Kidney (tissue), 14 donors: ENCODE measurements around the gene OFD1. TPM values are rescaled to one million over a fixed set of nuclear protein-coding genes. Genes with fewer than 3 reads are reported as not detected.

Experiments used
- DNase-seq, 5 donors: peaks; one replicate each; pipeline ENCODE4 v3.0.0-alpha.2; 2013 to 2020
- FAIRE-seq: peaks from 2 replicates; lab custom pipeline; 2012; peaks lifted over from hg19 to GRCh38; lab: Jason Lieb, UNC
- H3K27ac ChIP-seq, 2 donors: one replicate each; pipeline ENCODE4 v1.7.0; 2013; ENCODE audit warnings: low read depth in 2 of 2, low read length in 2 of 2, inconsistent platforms in 1 of 2
- H3K27me3 ChIP-seq: one replicate; pipeline ENCODE4 v1.7.1; 2013; ENCODE audit warnings: low read length, inconsistent platforms; ENCODE audit not compliant: control insufficient read depth, insufficient read depth
- H3K36me3 ChIP-seq, 3 donors: one replicate each; pipeline versions ENCODE4 v1.7.0 to v1.7.1; 2013; ENCODE audit warnings: low read length in 3 of 3, control low read depth in 1 of 3, inconsistent platforms in 1 of 3; ENCODE audit not compliant: insufficient read depth in 3 of 3, control insufficient read depth in 2 of 3
- H3K4me1 ChIP-seq, 3 donors: one replicate each; pipeline versions ENCODE4 v1.7.0 to v1.7.1; 2013; ENCODE audit warnings: low read length in 3 of 3, inconsistent platforms in 1 of 3, low read depth in 1 of 3; ENCODE audit not compliant: control insufficient read depth in 2 of 3, insufficient read depth in 2 of 3
- H3K4me3 ChIP-seq, 3 donors: one replicate each; pipeline versions ENCODE4 v1.7.0 to v1.8.1; 2013; ENCODE audit warnings: low read length in 3 of 3, control low read depth in 1 of 3, inconsistent platforms in 1 of 3
- H3K9ac ChIP-seq, 3 donors: one replicate each; pipeline versions ENCODE4 v1.7.0 to v1.7.1; 2013; ENCODE audit warnings: low read length in 3 of 3, control low read depth in 1 of 3, inconsistent platforms in 1 of 3
- H3K9me3 ChIP-seq, 3 donors: one replicate each; pipeline versions ENCODE4 v1.7.0 to v1.7.1; 2013; ENCODE audit warnings: low read length in 3 of 3, control low read depth in 1 of 3, inconsistent platforms in 1 of 3; ENCODE audit not compliant: control insufficient read depth in 2 of 3, insufficient read depth in 1 of 3
- intact Hi-C: fragments of 100-400 bp; cut with DNase I; formaldehyde crosslinking; loops from one replicate; pipeline ENCODE4 v1.11.1; 2022
- polyA plus RNA-seq: library from polyadenylated mRNA; stranded (reverse); fragments of 350-450 nt; fragmentation: Illumina TruSeq; extraction: RNeasy Lipid Tissue Mini Kit (QIAGEN cat#74804); gene quantifications from one replicate; pipeline ENCODE4 v1.2.3, GENCODE V29; 2014; ENCODE audit warnings: low read depth, low replicate concordance; ENCODE audit not compliant: insufficient read depth
- total RNA-seq: library from RNA; stranded (reverse); fragmentation: NEBNext Ultra II Directional; extraction: Animal tissue kit (Norgen Biotek cat#: 25700); gene quantifications from one replicate; pipeline ENCODE4 v1.2.1, GENCODE V29; 2021
- TF ChIP-seq, protein P1 (sequence below): IDR thresholded peaks from 3 replicates; pipeline ENCODE4 v1.5.1; 2012; ENCODE audit warnings: mild to moderate bottlenecking, moderate library complexity, borderline replicate concordance; ENCODE audit not compliant: insufficient read depth; ENCODE audit errors: extremely low read depth
- donor health status: control.
- donor health status: control.
- donor health status: control.
- donor health status: control.
- donor health status: control.
- donor health status: DM: yes; HTN: yes; CAD: no.
- donor health status: Normal renal cell carcinoma (clear cell type).

The OFD1 gene
- total and polyA plus RNA-seq, 2 donors from 2014 or later = 20.6 to 42.0 TPM

DNA sequence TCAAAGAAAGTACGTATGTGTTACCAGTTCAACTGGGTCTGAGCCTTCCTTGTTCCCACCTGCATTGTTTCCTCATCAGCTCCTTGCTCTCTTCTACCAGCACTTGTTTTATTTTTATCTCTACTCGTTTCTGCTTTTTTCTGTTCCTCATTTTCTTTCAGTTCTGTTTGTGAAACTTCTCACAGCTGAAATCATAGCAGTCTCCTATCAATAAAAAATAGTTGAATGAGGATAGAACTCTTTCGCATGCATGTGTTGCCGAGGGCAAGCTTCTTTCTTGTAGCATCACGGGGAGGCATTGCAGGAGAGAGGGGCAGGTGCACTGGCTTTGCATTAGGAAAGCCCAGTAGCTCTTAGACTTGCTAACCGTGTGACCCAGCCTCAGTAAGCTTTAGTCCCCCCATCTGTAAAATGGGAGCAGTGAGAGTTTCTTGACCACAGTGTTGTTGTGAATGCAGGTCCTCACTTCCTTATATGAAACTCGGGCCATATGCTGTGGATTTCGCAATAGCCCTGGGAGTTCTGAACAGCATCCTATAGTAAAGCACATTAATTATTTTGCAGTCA is 24.7 kb downstream of the OFD1 start:
- Histone ChIP-seq H3K27me3 (no peaks in the 10 kb centered on the region), H3K4me1 (no peaks in the 10 kb centered on the region), H3K9me3 (no peaks in the 10 kb centered on the region), H3K4me3 (no peak overlapping the region), H3K27ac (no peak overlapping the region), H3K9ac (no peak overlapping the region), H3K36me3 (peaks cover 0 to 19% (median 7%) of the 10 kb centered on the region in 3 donors)
- TF ChIP-seq, protein P1, sequence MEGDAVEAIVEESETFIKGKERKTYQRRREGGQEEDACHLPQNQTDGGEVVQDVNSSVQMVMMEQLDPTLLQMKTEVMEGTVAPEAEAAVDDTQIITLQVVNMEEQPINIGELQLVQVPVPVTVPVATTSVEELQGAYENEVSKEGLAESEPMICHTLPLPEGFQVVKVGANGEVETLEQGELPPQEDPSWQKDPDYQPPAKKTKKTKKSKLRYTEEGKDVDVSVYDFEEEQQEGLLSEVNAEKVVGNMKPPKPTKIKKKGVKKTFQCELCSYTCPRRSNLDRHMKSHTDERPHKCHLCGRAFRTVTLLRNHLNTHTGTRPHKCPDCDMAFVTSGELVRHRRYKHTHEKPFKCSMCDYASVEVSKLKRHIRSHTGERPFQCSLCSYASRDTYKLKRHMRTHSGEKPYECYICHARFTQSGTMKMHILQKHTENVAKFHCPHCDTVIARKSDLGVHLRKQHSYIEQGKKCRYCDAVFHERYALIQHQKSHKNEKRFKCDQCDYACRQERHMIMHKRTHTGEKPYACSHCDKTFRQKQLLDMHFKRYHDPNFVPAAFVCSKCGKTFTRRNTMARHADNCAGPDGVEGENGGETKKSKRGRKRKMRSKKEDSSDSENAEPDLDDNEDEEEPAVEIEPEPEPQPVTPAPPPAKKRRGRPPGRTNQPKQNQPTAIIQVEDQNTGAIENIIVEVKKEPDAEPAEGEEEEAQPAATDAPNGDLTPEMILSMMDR = no peak
- FAIRE-seq (no peak), DNase-seq (no peak)
- intact Hi-C loops = no loop called here

DNA sequence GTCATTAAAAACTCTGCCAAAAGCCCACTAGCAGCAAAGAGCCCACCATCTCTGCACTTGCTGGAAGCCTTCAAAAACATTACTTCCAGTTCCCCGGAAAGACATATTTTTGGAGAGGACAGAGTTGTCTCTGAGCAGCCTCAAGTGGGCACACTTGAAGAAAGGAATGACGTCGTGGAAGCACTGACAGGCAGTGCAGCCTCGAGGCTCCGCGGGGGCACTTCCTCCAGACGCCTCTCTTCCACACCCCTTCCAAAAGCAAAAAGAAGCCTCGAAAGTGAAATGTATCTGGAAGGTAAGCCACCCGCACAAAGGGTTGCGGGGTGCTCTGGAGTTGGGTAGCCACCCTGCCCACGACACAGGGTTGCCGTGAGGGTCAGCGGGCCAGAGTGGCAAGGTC is 25.9 kb downstream of the OFD1 start:
- peaks cover 0 to 23% (median 6%) of the 10 kb centered on the region in 3 donors for H3K36me3 ChIP-seq
- DNase-seq = no peak
- H3K9me3 ChIP-seq = no peaks in the 10 kb centered on the region
- H3K9ac ChIP-seq = no peak overlapping the region
- no peak for FAIRE-seq
- no peaks in the 10 kb centered on the region for H3K4me1 ChIP-seq
- no peaks in the 10 kb centered on the region for H3K27me3 ChIP-seq
- TF ChIP-seq, protein P1 = no peak
- intact Hi-C loops = no loop called here
- H3K4me3 ChIP-seq = no peak overlapping the region
- no peak overlapping the region for H3K27ac ChIP-seq

DNA sequence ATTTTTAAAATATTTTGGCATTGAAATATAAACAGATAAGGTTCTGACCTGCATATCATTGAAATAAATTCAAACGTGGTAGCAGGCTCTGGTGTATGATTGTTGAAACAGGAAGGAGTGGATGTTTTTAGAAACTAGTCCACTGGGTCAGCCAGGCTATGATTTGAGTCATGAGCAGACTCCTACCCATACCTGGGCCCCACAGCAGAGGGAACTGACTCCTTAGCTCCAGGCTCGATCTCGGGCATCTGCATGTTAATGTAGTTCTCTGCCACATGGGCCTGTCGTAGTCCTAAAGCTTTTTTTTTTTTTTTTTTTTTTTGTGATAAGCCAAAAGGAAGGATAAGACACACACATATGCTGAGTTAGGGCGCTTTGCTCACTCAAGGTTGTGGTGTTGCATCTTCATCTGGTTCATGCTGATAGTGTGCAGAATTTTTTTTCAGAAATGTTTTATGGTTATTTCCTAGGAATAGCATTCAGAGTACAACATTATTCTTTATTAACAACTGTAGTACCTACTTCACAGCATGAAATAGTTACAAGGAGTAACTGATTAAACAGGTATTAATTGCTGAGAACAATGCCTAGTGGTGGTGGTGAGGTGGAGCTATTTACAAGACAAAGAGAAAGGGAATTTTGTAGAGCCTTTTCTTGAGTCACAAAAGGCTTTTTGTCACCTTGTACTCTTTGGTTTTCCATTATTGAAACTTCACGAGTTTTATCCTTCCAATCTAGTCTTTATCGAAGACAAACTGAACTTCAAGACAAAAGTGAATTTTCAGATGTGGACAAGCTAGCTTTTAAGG is 27.3 kb downstream of the OFD1 start:
- Histone ChIP-seq H3K4me3 (no peak overlapping the region), H3K36me3 (peaks cover 0 to 23% (median 4%) of the 10 kb centered on the region in 3 donors), H3K9me3 (no peaks in the 10 kb centered on the region), H3K9ac (no peak overlapping the region), H3K4me1 (no peaks in the 10 kb centered on the region), H3K27ac (no peak overlapping the region), H3K27me3 (no peaks in the 10 kb centered on the region)
- FAIRE-seq = no peak
- no peak for DNase-seq
- TF ChIP-seq, protein P1 = no peak
- intact Hi-C loops = no loop called here
